Measurements from ENCODE around the gene ST8SIA4.

The ST8SIA4 gene

DNA sequence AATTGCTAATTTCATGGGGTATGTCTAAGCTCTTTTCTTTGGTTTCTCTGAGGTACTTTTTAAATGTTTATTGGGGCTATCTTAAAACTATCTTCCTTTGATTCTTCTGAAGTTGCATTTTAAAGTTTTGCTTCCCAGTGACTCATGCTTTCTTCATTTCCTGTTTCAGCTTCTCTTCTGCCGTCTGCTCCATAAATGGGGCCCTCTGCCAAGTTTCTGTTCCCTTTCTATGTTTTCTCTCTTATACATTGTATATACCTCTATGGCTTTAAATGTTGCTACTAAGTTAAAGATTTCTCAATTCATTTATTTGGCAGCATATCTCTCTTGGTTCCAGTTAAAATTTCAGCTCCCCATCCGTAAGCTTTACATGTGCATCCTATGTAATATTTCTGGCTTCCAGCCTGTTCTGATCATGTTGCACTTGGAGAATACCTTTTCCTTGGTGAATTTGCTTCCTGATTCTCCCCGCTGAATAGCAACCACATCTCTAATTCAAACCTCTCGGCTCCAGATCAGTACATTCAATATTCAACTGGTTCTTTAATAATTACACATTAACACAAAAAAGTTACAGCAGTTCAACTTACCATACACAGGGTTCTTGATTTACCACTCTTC lies 125.3 kb downstream of the ST8SIA4 start:
- Histone ChIP-seq H2BK12ac (ENCODE audit: low read length) (peak overlapping the region; percentile 76), H2BK120ac (ENCODE audit: insufficient read depth, low read length, poor library complexity) (no peak overlapping the region), H4K8ac (ENCODE audit: low read depth, low read length) (peak overlapping the region; percentile 38), H3K4me1 (ENCODE audit: control insufficient read depth in 1 of 2, insufficient read depth in 2 of 2, low read length in 2 of 2) (no peaks in the 10 kb centered on the region), H3K14ac (ENCODE audit: low read length) (no peak overlapping the region), H3K23ac (ENCODE audit: low read length) (no peak overlapping the region), H3K36me3 (ENCODE audit: control insufficient read depth in 1 of 2, insufficient read depth in 2 of 2, low read length in 2 of 2) (no peaks in the 10 kb centered on the region), H2AFZ (ENCODE audit: insufficient read depth, low read length, poor library complexity) (no peak overlapping the region), H2AK5ac (ENCODE audit: low read length) (no peak overlapping the region), H3K79me2 (ENCODE audit: control insufficient read depth, insufficient read depth, low read length, poor library complexity) (no peaks in the 10 kb centered on the region), H3K27me3 (ENCODE audit: insufficient read depth, low read length) (no peaks in the 10 kb centered on the region), H3K9me3 (ENCODE audit: insufficient read depth, low read depth, low read length) (no peaks in the 10 kb centered on the region), H3K4me3 (ENCODE audit: low read depth, low read length) (no peak overlapping the region), H4K12ac (ENCODE audit: low read depth, low read length) (no peak overlapping the region), H2BK5ac (ENCODE audit: low read depth, low read length, poor library complexity) (no peak overlapping the region), H3K4ac (ENCODE audit: low read depth, low read length) (no peak overlapping the region), H3K79me1 (ENCODE audit: low read length) (peaks cover 2% of the 10 kb centered on the region), H4K91ac (ENCODE audit: low read depth, low read length) (no peak overlapping the region), H3K18ac (ENCODE audit: low read length) (no peak overlapping the region), H3K9ac (ENCODE audit: low read length) (no peak overlapping the region), H3K4me2 (ENCODE audit: low read length) (no peak overlapping the region), H3K27ac (ENCODE audit: low read depth, low read length) (peak overlapping the region; percentile 6)
- WGBS (ENCODE audit: extremely low coverage, insufficient coverage, insufficient read length), result no CpG with 5 or more reads among the region's 4 CpGs
- DNase-seq, result peak in 1 of 2 donors; percentile 39

- no peak overlapping the region for H2BK5ac ChIP-seq (ENCODE audit: low read depth, low read length, poor library complexity)
- WGBS (ENCODE audit: extremely low coverage, insufficient coverage, insufficient read length), result no CpG with 5 or more reads among the region's 5 CpGs
These were observed 127.6 kb downstream of the ST8SIA4 start for GRCh38 chr5:100775533-100775855.

DNA sequence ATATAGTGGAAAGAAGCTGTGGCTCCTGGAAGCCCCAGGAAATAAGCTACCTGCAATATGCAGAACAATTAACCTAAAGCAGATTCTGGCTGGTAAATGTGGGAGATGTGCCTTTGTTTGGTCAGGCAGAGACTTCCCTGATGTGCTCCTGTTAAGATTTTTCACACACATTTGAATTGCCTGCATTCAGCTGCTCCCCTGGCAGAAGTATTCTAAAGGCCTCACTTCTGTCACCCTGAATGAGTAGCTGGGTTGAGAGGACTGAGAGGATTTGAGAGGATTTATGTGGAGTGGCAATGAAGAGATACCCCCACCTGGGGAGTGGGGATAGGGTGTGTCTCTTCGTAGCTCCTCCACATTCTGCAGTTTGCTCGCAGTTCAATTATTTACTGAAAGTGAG lies 130.5 kb downstream of the ST8SIA4 start:
- H3K4me3 ChIP-seq (ENCODE audit: low read depth, low read length), result no peak overlapping the region
- no peaks in the 10 kb centered on the region for H3K79me2 ChIP-seq (ENCODE audit: control insufficient read depth, insufficient read depth, low read length, poor library complexity)
- H4K12ac ChIP-seq (ENCODE audit: low read depth, low read length), result no peak overlapping the region
- no CpG with 5 or more reads among the region's 2 CpGs for WGBS (ENCODE audit: extremely low coverage, insufficient coverage, insufficient read length)
- no peak overlapping the region for H2BK5ac ChIP-seq (ENCODE audit: low read depth, low read length, poor library complexity)
- H3K4me1 ChIP-seq (ENCODE audit: control insufficient read depth in 1 of 2, insufficient read depth in 2 of 2, low read length in 2 of 2), result no peaks in the 10 kb centered on the region
- H2BK12ac ChIP-seq (ENCODE audit: low read length), result no peak overlapping the region
- no peak for DNase-seq
- no peaks in the 10 kb centered on the region for H3K79me1 ChIP-seq (ENCODE audit: low read length)
- H3K9me3 ChIP-seq (ENCODE audit: insufficient read depth, low read depth, low read length), result no peaks in the 10 kb centered on the region
- H3K14ac ChIP-seq (ENCODE audit: low read length), result no peak overlapping the region
- no peak overlapping the region for H2BK120ac ChIP-seq (ENCODE audit: insufficient read depth, low read length, poor library complexity)
- H3K4ac ChIP-seq (ENCODE audit: low read depth, low read length), result no peak overlapping the region
- no peak overlapping the region for H3K27ac ChIP-seq (ENCODE audit: low read depth, low read length)
- H3K4me2 ChIP-seq (ENCODE audit: low read length), result no peak overlapping the region
- no peaks in the 10 kb centered on the region for H3K27me3 ChIP-seq (ENCODE audit: insufficient read depth, low read length)
- no peak overlapping the region for H4K8ac ChIP-seq (ENCODE audit: low read depth, low read length)
- no peak overlapping the region for H2AK5ac ChIP-seq (ENCODE audit: low read length)
- no peak overlapping the region for H4K91ac ChIP-seq (ENCODE audit: low read depth, low read length)
- no peak overlapping the region for H3K23ac ChIP-seq (ENCODE audit: low read length)
- no peak overlapping the region for H2AFZ ChIP-seq (ENCODE audit: insufficient read depth, low read length, poor library complexity)
- no peaks in the 10 kb centered on the region for H3K36me3 ChIP-seq (ENCODE audit: control insufficient read depth in 1 of 2, insufficient read depth in 2 of 2, low read length in 2 of 2)
- H3K9ac ChIP-seq (ENCODE audit: low read length), result no peak overlapping the region
- no peak overlapping the region for H3K18ac ChIP-seq (ENCODE audit: low read length)

More at GRCh38 chr5:100775533-100775855, 127.6 kb downstream of the ST8SIA4 start:
- Histone ChIP-seq H3K79me2 (ENCODE audit: control insufficient read depth, insufficient read depth, low read length, poor library complexity) (no peaks in the 10 kb centered on the region), H3K18ac (ENCODE audit: low read length) (no peak overlapping the region), H4K91ac (ENCODE audit: low read depth, low read length) (no peak overlapping the region), H2AFZ (ENCODE audit: insufficient read depth, low read length, poor library complexity) (no peak overlapping the region), H2AK5ac (ENCODE audit: low read length) (no peak overlapping the region), H3K4ac (ENCODE audit: low read depth, low read length) (no peak overlapping the region), H3K4me2 (ENCODE audit: low read length) (no peak overlapping the region), H3K14ac (ENCODE audit: low read length) (no peak overlapping the region), H3K9me3 (ENCODE audit: insufficient read depth, low read depth, low read length) (no peaks in the 10 kb centered on the region), H3K23ac (ENCODE audit: low read length) (no peak overlapping the region), H2BK120ac (ENCODE audit: insufficient read depth, low read length, poor library complexity) (no peak overlapping the region), H3K4me3 (ENCODE audit: low read depth, low read length) (no peak overlapping the region), H3K9ac (ENCODE audit: low read length) (no peak overlapping the region), H3K79me1 (ENCODE audit: low read length) (peaks cover 2% of the 10 kb centered on the region), H3K27me3 (ENCODE audit: insufficient read depth, low read length) (no peaks in the 10 kb centered on the region), H4K8ac (ENCODE audit: low read depth, low read length) (no peak overlapping the region), H3K27ac (ENCODE audit: low read depth, low read length) (no peak overlapping the region), H3K36me3 (ENCODE audit: control insufficient read depth in 1 of 2, insufficient read depth in 2 of 2, low read length in 2 of 2) (no peaks in the 10 kb centered on the region), H3K4me1 (ENCODE audit: control insufficient read depth in 1 of 2, insufficient read depth in 2 of 2, low read length in 2 of 2) (no peaks in the 10 kb centered on the region), H4K12ac (ENCODE audit: low read depth, low read length) (no peak overlapping the region), H2BK12ac (ENCODE audit: low read length) (peak overlapping the region; percentile 72)
- DNase-seq, result no peak

GRCh38 chr5:100772006-100772405 lies 131.1 kb downstream of the ST8SIA4 start:
- no CpG with 5 or more reads among the region's 3 CpGs for WGBS (ENCODE audit: extremely low coverage, insufficient coverage, insufficient read length)

More at GRCh38 chr5:100772006-100772405, 131.1 kb downstream of the ST8SIA4 start:
- no peaks in the 10 kb centered on the region for H3K79me1 ChIP-seq (ENCODE audit: low read length)
- no peak overlapping the region for H3K14ac ChIP-seq (ENCODE audit: low read length)
- no peaks in the 10 kb centered on the region for H3K4me1 ChIP-seq (ENCODE audit: control insufficient read depth in 1 of 2, insufficient read depth in 2 of 2, low read length in 2 of 2)
- no peak overlapping the region for H2BK5ac ChIP-seq (ENCODE audit: low read depth, low read length, poor library complexity)
- DNase-seq, result no peak
- H2AK5ac ChIP-seq (ENCODE audit: low read length), result no peak overlapping the region
- H4K12ac ChIP-seq (ENCODE audit: low read depth, low read length), result no peak overlapping the region
- no peak overlapping the region for H3K4me3 ChIP-seq (ENCODE audit: low read depth, low read length)
- H2BK120ac ChIP-seq (ENCODE audit: insufficient read depth, low read length, poor library complexity), result no peak overlapping the region
- H3K27ac ChIP-seq (ENCODE audit: low read depth, low read length), result no peak overlapping the region
- H2AFZ ChIP-seq (ENCODE audit: insufficient read depth, low read length, poor library complexity), result no peak overlapping the region
- no peak overlapping the region for H4K8ac ChIP-seq (ENCODE audit: low read depth, low read length)
- H3K9ac ChIP-seq (ENCODE audit: low read length), result no peak overlapping the region
- H3K36me3 ChIP-seq (ENCODE audit: control insufficient read depth in 1 of 2, insufficient read depth in 2 of 2, low read length in 2 of 2), result no peaks in the 10 kb centered on the region
- H3K27me3 ChIP-seq (ENCODE audit: insufficient read depth, low read length), result no peaks in the 10 kb centered on the region
- H3K9me3 ChIP-seq (ENCODE audit: insufficient read depth, low read depth, low read length), result no peaks in the 10 kb centered on the region
- H3K79me2 ChIP-seq (ENCODE audit: control insufficient read depth, insufficient read depth, low read length, poor library complexity), result no peaks in the 10 kb centered on the region
- no peak overlapping the region for H4K91ac ChIP-seq (ENCODE audit: low read depth, low read length)
- H3K18ac ChIP-seq (ENCODE audit: low read length), result no peak overlapping the region
- no peak overlapping the region for H3K23ac ChIP-seq (ENCODE audit: low read length)
- no peak overlapping the region for H3K4ac ChIP-seq (ENCODE audit: low read depth, low read length)
- no peak overlapping the region for H3K4me2 ChIP-seq (ENCODE audit: low read length)
- H2BK12ac ChIP-seq (ENCODE audit: low read length), result no peak overlapping the region

Measured in trophoblast cell (in vitro differentiated cells and primary cell).